ENCODE data around the gene DNAJC8. TPM values are rescaled to one million over a fixed set of nuclear protein-coding genes. Genes with fewer than 3 reads are reported as not detected.

The DNAJC8 gene
- total RNA-seq, 1 donor from 2014 or later = 103 TPM

GRCh38 chr1:28159243-28159642 is 73.6 kb downstream of the DNAJC8 start:
- Mint-ChIP-seq H3K27ac (no peak overlapping the region), H3K9me3 (no peaks in the 10 kb centered on the region), H3K4me3 (no peak overlapping the region), H3K36me3 (ENCODE audit: low read depth) (no peaks in the 10 kb centered on the region), H3K4me1 (peaks cover 3% of the 10 kb centered on the region), H3K27me3 (no peaks in the 10 kb centered on the region)
- no peak for TF ChIP-seq CTCF (IDR thresholded peaks at IDR 0.05)
- intact Hi-C loops (cut with micrococcal nuclease) = no loop called here
- ATAC-seq (ENCODE audit: low read depth) (no peak), DNase-seq (no peak)
- POLR2A ChIA-PET = no interaction called here
- CTCF ChIA-PET = no interaction called here

- ATAC-seq (ENCODE audit: low read depth) (no peak), DNase-seq (no peak)
- no peak overlapping the region for H3K4me3 Mint-ChIP-seq
- no peak for TF ChIP-seq CTCF (IDR thresholded peaks at IDR 0.05)
- no peaks in the 10 kb centered on the region for H3K9me3 Mint-ChIP-seq
- no peaks in the 10 kb centered on the region for H3K36me3 Mint-ChIP-seq (ENCODE audit: low read depth)
- no peaks in the 10 kb centered on the region for H3K27me3 Mint-ChIP-seq
- CTCF ChIA-PET = no interaction called here
- POLR2A ChIA-PET = no interaction called here
- intact Hi-C loops (cut with micrococcal nuclease) = no loop called here
- H3K4me1 Mint-ChIP-seq = peaks cover 3% of the 10 kb centered on the region
- H3K27ac Mint-ChIP-seq = no peak overlapping the region
These were observed 74.9 kb downstream of the DNAJC8 start for GRCh38 chr1:28157894-28158293.

DNA sequence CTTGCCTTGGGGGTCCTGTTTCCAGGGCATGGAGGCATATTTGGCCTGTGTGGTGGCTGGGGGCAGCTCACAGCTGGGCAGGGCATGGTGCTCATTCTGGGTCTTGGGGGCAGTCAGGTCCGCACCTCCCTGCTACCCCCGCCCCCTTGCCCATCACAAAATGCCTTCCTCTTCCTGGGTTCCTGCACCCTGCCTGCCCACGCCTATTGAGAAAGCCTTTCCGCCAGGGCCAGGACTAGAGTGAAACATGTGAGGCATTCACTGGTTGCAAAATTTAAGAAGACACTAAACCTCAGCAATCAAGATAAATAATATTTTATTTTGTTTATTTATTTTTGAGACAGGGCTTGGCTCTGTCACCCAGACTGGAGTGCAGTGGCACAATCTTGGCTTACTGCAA is 76.0 kb downstream of the DNAJC8 start:
- no peak for ATAC-seq (ENCODE audit: low read depth)
- no peaks in the 10 kb centered on the region for H3K27me3 Mint-ChIP-seq
- peaks cover 3% of the 10 kb centered on the region for H3K4me1 Mint-ChIP-seq
- H3K36me3 Mint-ChIP-seq (ENCODE audit: low read depth) = no peaks in the 10 kb centered on the region
- no peaks in the 10 kb centered on the region for H3K9me3 Mint-ChIP-seq
- ChIA-PET POLR2A (no interaction called here), CTCF (no interaction called here)
- H3K27ac Mint-ChIP-seq = no peak overlapping the region
- H3K4me3 Mint-ChIP-seq = no peak overlapping the region
- no peak for TF ChIP-seq CTCF (IDR thresholded peaks at IDR 0.05)
- no peak for DNase-seq
- intact Hi-C loops (cut with micrococcal nuclease) = no loop called here

DNA sequence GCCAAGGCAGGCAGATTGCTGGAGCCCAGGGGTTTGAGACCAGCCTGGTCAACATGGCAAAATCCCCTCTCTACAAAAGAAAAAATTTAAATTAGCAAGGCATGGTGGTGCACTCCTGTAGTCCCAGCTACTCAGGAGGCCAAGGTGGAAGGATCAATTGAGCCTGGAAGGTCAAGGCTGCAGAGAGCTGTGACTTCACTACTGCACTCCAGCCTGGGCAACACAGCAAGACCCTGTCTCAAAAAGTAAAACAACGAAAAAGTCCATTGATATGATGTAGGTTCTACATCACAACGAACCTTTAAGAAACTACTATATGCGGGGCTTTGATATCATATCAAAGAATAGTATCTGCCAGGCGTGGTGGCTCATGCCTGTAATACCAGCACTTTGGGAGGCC is 77.2 kb downstream of the DNAJC8 start:
- CTCF ChIA-PET = no interaction called here
- Mint-ChIP-seq H3K27me3 (no peaks in the 10 kb centered on the region), H3K36me3 (ENCODE audit: low read depth) (peaks cover 1% of the 10 kb centered on the region), H3K4me3 (no peak overlapping the region), H3K4me1 (peaks cover 9% of the 10 kb centered on the region), H3K9me3 (no peaks in the 10 kb centered on the region), H3K27ac (no peak overlapping the region)
- ATAC-seq (ENCODE audit: low read depth) = no peak
- no peak for DNase-seq
- no peak for TF ChIP-seq CTCF (IDR thresholded peaks at IDR 0.05)
- intact Hi-C loops (cut with micrococcal nuclease) = no loop called here
- POLR2A ChIA-PET = no interaction called here

GRCh38 chr1:28154078-28154594 is 78.7 kb downstream of the DNAJC8 start:
- Mint-ChIP-seq H3K27ac (no peak overlapping the region), H3K9me3 (no peaks in the 10 kb centered on the region), H3K4me3 (no peak overlapping the region), H3K27me3 (no peaks in the 10 kb centered on the region), H3K36me3 (ENCODE audit: low read depth) (peaks cover 10% of the 10 kb centered on the region), H3K4me1 (peaks cover 10% of the 10 kb centered on the region)
- intact Hi-C loops (cut with micrococcal nuclease) = no loop called here
- POLR2A ChIA-PET = interaction anchor here (0.6 to 0.7 kb wide), 3 partner anchors 67 to 210 kb away, joined by 3 to 10 read pairs (median 9); no protein-coding TSS in a partner anchor
- DNase-seq (no peak), ATAC-seq (ENCODE audit: low read depth) (no peak)
- TF ChIP-seq CTCF (IDR thresholded peaks at IDR 0.05) = no peak
- CTCF ChIA-PET = no interaction called here

Other genes with a start within 250 kb of the DNAJC8 start
- 26.7 and 31.0 TPM in 2 replicates for gene EYA3, start 144.4 kb downstream of the DNAJC8 start, total RNA-seq
- 2.2 and 3.6 TPM in 2 replicates for gene PTAFR, start 56.3 kb downstream of the DNAJC8 start, total RNA-seq
- 87.0 and 104 TPM in 2 replicates for gene ATP5IF1, start 3.1 kb upstream of the DNAJC8 start, total RNA-seq
- gene SESN2, start 26.5 kb upstream of the DNAJC8 start, total RNA-seq = 19.5 and 19.8 TPM in 2 replicates
- gene MED18, start 96.0 kb upstream of the DNAJC8 start, total RNA-seq = 20.3 and 20.7 TPM in 2 replicates
- 27.2 and 31.5 TPM in 2 replicates for gene PHACTR4, start 136.7 kb upstream of the DNAJC8 start, total RNA-seq

All from activated B cell treated with CpG ODN at 0.5 μM for 24 hours (primary cell).